HG03575 (cell line): ENCODE measurements around the gene AZI2.

Source experiments
- ATAC-seq: cut with Tn5 transposase; IDR thresholded peaks from one replicate; pipeline ENCODE4 v1.9.1; 2021; ENCODE audit not compliant: unreplicated experiment, insufficient number of reproducible peaks, low FRiP score; ENCODE audit errors: extremely low read depth

Gene AZI2, protein sequence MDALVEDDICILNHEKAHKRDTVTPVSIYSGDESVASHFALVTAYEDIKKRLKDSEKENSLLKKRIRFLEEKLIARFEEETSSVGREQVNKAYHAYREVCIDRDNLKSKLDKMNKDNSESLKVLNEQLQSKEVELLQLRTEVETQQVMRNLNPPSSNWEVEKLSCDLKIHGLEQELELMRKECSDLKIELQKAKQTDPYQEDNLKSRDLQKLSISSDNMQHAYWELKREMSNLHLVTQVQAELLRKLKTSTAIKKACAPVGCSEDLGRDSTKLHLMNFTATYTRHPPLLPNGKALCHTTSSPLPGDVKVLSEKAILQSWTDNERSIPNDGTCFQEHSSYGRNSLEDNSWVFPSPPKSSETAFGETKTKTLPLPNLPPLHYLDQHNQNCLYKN

DNA sequence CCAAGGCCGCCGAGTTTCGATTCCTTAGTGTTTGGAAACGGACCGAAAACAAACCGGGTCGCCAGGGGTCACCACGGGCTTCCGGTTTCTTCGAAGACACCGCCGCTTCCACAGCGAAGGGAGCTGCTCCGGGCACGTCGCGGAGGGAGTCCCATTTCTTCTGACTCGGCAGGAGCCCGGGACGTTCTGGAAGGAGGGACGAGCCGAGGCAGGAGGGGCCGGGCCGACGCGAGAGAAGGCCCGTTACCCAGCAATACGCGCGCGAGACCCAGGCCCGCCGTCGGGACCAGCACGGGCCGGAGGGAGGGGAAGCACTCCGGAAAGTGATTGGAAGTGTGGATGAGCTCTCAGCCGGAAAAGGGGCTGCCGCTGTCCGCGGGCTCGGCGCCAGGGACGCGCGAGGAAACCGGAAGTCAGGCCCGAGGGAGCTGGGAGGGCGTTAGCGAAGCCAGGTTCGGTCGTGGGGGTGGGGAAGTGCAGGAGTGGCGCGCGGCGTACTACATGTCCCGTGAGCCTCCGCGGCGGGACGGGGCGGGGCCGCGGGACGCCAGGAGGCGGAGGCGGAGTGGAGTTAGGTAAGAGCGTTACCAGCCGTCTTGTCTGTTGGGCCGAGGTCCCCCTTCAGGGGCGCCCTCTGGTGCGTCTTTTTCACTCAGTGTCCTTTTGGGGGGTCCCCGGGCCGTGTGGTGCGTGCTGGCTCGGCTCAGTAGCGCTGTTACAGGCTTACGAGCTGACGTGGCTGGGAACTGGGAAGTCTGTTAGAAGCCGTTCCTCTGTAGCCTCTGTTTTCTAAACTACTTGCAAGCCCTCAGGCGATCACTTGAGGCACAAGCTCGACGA, at the start of gene AZI2, which contains the start of gene ZCWPW2:
Gene AZI2 (minus strand): TSS at position 196 of the 840 bp plus-strand sequence. CDS start 8,207 bp downstream, outside the sequence.
Gene ZCWPW2 (plus strand): TSS at position 93 of the 840 bp plus-strand sequence. CDS start 64,348 bp downstream, outside the sequence.
- peak; percentile 60 for ATAC-seq

DNA sequence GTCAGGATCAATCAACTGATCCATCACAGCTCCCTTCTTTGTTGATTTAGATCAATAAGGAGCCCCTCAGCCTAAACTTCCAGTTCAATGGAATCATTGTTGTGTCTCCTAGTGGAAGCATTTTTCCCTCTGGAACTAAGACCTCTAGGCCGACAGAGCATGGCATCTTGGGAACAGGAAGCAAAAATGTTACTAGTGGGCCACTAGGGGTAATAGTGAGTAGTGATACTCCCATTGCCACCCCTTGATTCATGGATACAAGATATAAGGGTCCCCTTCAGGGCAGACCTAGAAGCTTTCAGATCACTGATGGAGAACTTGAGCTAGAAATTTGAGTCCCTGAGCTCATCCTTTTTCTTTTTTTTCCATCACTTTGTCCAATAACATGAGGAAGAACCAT, 40.4 kb upstream of the AZI2 start:
- ATAC-seq, result no peak

DNA sequence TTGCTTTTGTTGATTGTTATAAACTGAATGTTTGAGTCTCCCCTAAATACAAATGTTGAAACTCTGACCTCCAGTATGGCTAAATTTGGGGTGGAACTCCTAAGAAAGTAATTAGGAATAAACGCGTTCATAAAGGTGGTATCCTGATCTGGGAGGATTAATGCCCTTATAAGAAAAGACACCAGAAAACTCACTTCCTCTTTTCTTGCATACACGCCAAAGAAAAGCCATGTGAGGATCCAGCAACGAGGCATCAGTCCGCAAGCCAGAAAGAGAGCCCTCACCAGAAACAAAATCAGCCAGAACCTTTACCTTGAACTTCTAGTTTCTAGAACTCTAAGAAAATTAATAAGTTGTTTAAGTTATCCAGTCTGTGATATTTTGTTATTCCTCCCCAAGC, 37.4 kb upstream of the AZI2 start:
- ATAC-seq, result no peak

DNA sequence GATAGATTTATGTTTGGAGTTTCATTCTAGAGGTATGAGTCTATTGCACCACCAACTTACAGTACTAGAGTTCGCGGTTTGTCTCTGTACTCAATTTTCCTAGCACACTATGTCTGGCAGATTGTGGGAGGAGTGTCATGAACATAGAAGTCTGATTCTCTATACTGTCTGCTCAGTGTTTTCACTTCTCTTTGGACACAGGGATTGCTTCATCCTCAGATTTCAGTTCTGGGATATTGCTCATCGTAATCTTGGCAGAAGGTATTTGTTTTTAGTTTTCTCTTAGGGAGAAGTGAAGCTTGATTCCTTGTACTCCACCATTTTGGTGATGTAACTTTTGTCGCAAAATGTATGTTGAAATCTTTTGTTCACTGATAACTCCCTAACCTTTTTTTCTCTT, 27.8 kb upstream of the AZI2 start:
- ATAC-seq, result no peak

DNA sequence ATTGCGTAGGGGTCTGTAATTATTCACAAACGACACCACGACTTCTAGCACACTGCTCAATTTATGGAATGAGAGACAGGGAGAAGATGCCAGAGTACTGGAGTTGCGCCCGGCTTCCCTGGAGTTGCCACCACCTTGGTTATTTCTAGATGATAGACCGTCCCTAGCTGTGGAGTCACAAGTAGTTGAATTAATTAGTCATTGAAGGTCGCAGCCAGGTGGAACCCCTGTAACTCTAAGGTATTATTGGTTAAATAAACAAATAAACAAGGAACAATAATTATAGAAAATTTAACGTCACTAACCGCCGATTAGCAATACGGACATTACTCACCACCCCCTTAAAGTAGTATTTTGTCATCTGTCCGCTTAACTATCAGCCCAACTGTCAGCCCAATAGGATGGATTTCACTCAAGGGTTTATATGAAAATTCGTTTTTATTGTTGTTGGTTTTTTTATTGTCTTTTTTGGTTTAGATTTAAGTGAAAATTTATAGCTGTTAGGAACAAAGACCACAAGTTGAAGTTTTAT, 911 bp upstream of the AZI2 start:
- ATAC-seq, result peak; percentile 3

DNA sequence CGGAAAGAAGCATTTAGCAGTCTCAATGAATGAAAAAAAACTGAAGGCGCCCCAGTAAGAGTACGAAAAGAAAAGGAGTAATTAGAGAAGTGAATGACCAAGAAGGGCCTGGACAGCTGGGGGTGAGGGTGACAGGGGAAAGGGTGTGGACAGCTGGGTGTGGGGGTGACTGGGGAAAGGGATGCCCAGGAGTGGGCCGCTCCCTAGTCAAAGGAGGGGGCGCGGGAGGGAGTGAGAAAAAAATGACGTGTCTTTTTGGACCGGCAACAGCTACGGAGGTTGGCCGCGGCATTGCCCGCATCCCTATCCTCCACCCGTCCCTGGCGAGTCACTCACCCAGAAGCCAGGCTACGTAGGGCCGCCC, 377 bp downstream of the AZI2 start:
- ATAC-seq, result peak; percentile 40

DNA sequence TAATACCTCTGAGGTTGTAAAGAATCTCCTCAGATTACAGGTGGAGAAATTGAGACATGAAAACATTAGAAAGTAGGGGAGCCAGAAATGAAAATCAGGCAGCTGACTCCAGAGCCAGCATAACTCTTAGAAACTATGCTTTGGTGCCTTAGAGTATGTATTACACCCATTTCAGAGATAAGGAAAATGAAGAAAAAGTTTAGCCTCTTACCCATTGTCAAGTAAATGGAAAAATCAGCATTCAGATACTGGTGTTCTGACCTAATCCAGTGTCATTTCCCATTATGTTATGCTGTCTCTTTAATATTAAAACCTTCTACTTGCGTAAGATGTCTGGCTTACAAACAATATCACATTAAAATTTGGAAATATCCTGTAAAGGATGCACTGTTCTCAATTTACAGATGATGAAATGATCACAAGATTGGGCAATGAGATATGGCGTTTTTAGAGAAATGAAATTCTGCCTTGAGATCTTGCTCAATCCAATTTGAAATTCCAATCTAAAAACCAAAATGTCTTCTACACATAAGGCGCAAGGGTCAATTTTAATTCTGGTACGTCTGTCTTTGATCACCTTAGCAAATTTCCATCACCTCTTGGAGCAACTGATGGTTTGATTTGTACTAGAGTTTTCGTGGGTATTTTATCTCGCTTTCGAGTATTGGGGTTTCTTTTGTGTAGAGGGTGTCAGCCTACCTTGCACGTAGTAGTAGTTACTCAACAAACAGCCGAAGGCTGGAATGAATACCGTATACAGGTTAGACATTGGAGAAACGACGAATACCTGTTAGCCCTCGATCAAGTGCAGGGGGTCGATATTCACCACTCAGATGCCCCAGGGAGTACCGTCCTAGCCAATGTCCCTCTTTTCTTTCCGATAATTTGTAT, 1.0 kb downstream of the AZI2 start:
- ATAC-seq, result no peak

DNA sequence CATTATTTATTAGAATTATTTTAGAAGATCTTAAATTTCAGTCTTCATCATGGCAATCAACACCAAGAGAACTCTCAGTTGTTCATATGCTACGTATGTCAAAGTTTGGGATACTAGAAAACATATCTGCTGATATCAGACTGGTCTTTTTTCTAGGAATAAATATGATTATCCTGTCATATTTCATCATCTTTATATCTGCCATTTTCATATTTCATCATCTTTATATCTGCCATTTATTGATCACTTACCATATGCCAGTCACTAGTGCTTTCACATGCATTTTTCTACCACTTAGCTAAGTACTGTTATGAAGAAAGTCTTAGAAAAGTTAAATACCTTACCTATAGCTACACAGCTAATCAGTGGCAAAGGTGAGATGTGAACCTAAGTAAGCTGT, 2.9 kb downstream of the AZI2 start:
- ATAC-seq, result no peak

DNA sequence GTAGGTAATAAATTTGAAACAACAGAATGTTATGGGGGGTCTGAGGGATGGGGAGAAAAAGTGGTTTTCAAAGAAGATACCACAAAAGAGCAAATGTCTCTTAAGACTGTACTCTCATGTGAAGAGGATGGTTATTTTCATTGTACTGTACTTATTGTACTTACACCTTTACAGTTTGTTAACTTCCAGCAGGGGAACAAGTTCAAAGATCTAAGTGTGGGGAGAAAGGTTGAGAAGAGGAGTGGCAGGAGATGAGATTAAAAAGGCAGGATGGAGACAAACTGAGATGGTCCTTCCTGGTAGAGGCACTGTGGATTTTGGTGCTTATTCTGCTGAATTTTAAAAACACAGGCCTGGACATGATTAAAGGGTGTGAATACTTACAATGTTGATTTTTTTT, 5.5 kb downstream of the AZI2 start:
- no peak for ATAC-seq

DNA sequence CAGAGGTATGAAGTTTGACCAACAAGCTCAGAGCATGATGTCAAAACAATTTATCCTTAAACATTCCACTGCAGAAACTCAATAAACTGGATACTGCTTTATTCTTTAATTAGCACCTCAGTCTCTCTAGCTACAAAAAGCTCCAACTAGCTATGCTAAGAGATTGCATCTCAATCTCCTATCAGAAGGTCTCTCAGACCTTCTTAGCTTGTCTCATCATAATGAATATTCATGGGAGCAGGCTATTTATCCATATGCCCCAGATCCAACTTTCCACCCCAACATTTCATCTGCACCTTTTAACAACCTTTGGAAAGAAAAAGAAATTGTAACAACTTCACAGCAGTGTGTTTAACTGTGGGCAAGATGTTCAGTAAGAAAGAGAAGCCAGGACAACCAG, 11.4 kb downstream of the AZI2 start:
- no peak for ATAC-seq

DNA sequence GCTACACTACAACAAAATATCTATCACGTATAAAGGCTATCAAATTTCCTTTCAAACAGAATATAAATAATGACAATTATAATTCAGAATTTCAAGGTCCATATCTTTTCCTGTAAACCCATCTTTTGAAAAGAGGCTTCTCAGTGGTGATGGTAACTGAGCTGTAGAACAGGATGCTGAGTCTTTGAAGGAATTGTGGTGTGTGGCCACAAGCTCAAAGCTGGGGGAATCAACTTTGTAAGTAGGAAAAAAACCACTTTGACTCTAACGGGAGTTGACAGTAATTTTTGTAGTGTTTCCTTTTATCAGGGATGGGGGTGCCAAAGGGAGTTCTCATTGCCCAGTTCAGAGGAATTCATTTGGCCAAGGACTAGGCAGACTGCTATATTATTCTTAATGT, 13.4 kb downstream of the AZI2 start:
- ATAC-seq, result no peak

DNA sequence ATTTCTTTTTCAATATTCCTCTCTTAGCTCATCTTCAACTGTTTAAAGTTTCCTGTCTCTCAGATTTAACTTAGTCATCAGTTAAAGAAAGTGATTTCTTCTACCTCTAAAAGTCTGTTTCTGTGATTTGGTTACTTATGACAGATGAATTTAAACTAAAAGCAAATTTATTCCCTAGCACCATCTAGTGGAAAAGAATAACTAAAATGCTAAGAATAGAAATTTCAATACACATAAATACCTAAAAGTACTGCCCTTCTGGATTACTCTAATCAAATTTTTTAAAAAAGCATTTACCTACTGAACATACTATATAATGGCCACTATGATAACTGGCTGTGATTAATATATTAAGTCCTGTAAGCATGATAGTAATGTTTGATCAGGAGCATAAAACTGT, 14.1 kb downstream of the AZI2 start:
- ATAC-seq, result no peak

DNA sequence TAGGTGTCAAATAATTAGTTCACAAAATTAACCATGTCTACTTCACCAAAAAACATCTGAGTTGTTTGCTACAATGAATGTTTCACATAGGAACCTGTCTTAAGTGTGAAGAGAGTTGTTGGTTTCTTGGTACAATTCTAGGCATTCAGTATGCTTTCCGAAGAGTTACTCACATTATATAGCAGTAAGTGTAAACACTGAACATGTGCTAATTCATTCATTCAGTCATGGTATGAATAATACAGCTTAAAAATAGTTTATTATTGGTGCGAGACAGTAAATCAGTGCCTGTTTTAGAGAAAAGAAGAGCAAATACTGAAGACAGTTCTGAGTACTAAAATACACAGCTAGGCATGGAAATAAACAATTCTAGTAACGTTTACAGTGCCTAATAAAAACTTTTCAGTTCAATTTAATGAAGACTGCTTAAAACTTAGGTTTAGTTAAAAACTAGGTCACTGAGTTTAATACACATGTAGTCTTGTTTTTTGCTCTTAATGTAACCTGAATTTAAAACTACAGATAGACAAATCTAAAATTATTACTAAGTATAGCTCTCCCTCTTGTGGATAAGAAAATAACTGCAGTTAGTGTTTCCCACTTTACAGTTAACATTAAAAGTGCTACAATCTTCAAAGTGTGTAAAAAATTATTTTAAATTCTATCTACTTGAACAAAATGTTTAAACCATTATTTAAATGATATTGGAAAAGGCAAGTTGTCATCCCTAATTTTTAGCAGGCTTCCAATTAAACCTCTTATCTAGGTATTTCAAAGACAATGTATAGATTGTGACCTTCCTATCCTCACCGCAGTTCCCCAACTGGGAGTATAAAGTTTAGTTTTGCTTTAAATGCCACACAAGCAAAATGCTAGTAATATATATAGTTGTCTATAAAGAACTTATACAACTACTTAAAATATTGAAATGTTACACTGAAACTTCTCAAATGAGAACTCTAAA, 20.2 kb downstream of the AZI2 start:
- no peak for ATAC-seq

DNA sequence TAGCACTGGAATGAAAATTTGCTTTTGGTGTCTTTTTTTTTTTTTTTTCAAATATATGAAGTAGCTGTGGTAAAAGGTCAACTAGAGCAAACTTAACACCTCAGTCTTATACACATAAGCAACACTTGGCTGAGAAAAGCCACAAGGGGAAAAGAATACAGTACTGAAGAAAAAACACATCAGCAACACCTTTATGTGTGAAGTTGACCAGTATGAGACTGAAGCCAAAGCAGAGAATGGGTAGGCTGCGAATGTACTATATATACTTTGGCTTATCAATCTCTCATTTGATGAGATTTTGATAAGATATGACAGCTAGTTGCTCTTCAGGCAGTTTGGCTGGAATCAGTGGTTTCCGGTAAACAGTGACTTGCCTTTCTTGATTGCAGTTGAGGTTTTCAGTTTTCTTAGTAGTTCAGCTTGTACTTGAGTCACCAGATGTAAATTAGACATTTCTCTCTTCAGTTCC, 22.1 kb downstream of the AZI2 start:
- peak; percentile 65 for ATAC-seq

DNA sequence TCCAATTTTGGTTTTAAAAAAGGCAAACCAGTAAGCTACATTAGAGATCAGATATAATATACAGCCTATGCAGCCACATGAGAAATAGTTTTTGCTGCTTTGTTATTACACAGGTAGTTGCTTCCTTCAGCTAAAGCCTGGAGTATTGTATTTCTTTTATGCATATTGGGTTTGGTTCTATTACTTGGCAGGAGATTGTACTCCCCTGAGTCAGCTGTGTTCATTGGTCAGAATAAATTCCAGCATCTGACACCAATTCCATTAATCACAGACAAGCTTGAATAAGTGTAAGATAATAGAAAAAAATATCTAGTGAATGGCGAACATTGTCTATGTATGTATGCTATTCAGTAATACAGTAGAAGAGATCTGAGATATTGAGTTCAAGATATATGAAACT, 26.2 kb downstream of the AZI2 start:
- no peak for ATAC-seq

DNA sequence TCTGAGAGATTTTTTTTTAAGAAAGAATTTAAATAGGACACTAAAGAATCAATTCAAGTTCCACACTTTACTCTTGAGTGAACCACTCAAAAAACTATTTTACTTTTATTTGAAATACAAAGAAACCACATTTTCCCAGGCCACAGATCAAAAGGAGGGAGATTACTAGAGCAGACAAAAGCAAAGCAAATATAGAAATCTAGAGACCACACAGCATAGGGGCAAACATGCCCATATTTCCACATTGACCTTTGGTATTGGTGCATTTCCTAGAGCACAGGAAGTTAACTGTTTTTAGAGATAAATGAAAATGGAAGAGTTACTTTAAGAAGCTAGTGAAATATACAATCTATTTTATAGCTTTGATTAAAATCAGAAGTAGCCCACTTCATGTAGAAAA, 27.6 kb downstream of the AZI2 start:
- no peak for ATAC-seq

DNA sequence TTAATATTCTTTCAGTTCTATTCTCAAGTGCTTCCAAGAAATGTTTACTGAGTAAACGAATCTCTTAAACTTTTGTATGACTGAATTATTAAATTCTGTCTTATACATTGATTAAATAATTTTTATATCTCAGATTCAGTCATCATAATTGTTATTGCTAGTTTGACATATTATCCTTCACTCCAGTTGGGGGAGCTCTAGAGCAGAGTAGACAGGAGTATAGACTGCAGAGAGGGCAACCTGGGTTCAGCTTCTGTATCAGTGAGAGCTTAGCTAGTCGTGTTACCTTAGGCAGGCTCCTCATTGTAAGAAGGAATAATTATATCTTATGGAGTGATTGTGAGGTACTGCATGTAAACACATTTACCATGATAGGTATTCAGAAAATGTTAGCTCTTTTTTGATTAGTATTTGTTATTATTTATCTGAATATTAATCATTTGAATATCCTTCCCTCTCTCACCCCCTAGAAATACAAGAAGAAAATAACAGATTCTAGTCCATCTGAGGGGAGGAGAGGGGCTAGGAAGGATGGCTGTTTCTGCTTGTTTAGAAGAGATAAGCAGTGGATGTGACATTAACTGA, 31.1 kb downstream of the AZI2 start:
- peak; percentile 75 for ATAC-seq
